HepG2 (cell line): ENCODE results near the gene DPP6. TPM values are rescaled to one million over a fixed set of nuclear protein-coding genes. Genes with fewer than 3 reads are reported as not detected.

Experiments
- ATAC-seq: fragments of 200-7000 bp; cut with Tn5 transposase; 3 replicates; pipeline ENCODE4 v1.9.1; 2020; ENCODE audit warnings: mild to moderate bottlenecking, moderate library complexity
- BruUV-seq: library from RNA; stranded (reverse); fragments of 400-500 nt; replicated peaks from 2 replicates; lab custom pipeline; 2021; lab: Mats Ljungman, UMichigan
- CTCF ChIA-PET: fragments of 300-600 bp; formaldehyde crosslinking; extraction: SDS; loops from one replicate; lab custom pipeline; 2021; ENCODE audit warnings: low total read pairs, inconsistent platforms, low intra/inter-chr PET ratio; lab: Yijun Ruan, JAX
- POLR2A ChIA-PET: fragments of 350-600 bp; sonication (Branson Sonifier 250); formaldehyde crosslinking; loops from one replicate; lab custom pipeline; 2020; ENCODE audit warnings: antibody characterized with exemption, inconsistent platforms; lab: Yijun Ruan, JAX
- DNase-seq: peaks from one replicate; pipeline ENCODE4 v3.0.0-alpha.2; 2015; ENCODE audit warnings: low spot score
- FAIRE-seq: peaks from 3 replicates; lab custom pipeline; 2011; peaks lifted over from hg19 to GRCh38; lab: Jason Lieb, UNC
- H2AFZ ChIP-seq: one replicate; pipeline ENCODE4 v1.6.1; 2011; ENCODE audit warnings: low read length, inconsistent platforms
- H3K27ac ChIP-seq: fragments of 300-600 bp; 3 replicates; pipeline ENCODE4 v1.8.0; 2011; ENCODE audit warnings: mixed run types, mild to moderate bottlenecking, mixed read lengths, low read length, inconsistent platforms; ENCODE audit not compliant: insufficient read depth; ENCODE audit errors: extremely low read length
- H3K27me3 ChIP-seq, 2 experiments: fragments of 200-600 bp in 1 of 2; 2 replicates in 1 of 2; 3 replicates in 1 of 2; pipeline versions ENCODE4 v1.6.0 to v1.8.0; 2011; ENCODE audit warnings: low read length in 2 of 2, mild to moderate bottlenecking in 2 of 2, moderate library complexity in 2 of 2, inconsistent platforms in 1 of 2; ENCODE audit not compliant: insufficient read depth in 2 of 2, control insufficient read depth in 1 of 2
- H3K36me3 ChIP-seq, 2 experiments: fragments of 200-600 bp in 1 of 2; replicated peaks in 1 of 2; 2 replicates in 1 of 2; 3 replicates in 1 of 2; pipeline versions ENCODE4 v1.5.1 to v1.8.0; 2011; ENCODE audit warnings: low read length in 2 of 2, inconsistent platforms in 1 of 2; ENCODE audit not compliant: insufficient read depth in 2 of 2, control insufficient read depth in 1 of 2
- H3K4me1 ChIP-seq: 2 replicates; pipeline ENCODE4 v1.5.1; 2012; ENCODE audit warnings: low read length, inconsistent platforms; ENCODE audit not compliant: insufficient read depth
- H3K4me2 ChIP-seq: 2 replicates; pipeline ENCODE4 v1.6.0; 2011; ENCODE audit warnings: low read depth, low read length, inconsistent platforms
- H3K4me3 ChIP-seq, 3 experiments: fragments of 200-600 bp in 1 of 3; sonication (generic), shearing (Covaris generic) in 1 of 3; replicated peaks in 1 of 3; 2 replicates each; pipeline ENCODE4 v1.5.1; 2011 to 2016; ENCODE audit warnings: low read length in 3 of 3, inconsistent platforms in 2 of 3, low read depth in 2 of 3, mild to moderate bottlenecking in 2 of 3, control low read depth in 1 of 3, mixed read lengths in 1 of 3; ENCODE audit not compliant: insufficient read depth in 1 of 3
- H3K79me2 ChIP-seq: one replicate; pipeline ENCODE4 v1.6.1; 2011; ENCODE audit warnings: low read length, inconsistent platforms; ENCODE audit not compliant: insufficient read depth
- H3K9ac ChIP-seq: 2 replicates; pipeline ENCODE4 v1.6.0; 2011; ENCODE audit warnings: mild to moderate bottlenecking, low read depth, low read length, inconsistent platforms; ENCODE audit not compliant: insufficient read depth
- H3K9me3 ChIP-seq: 2 replicates; pipeline ENCODE4 v1.5.1; 2012; ENCODE audit warnings: mild to moderate bottlenecking, low read length
- H4K20me1 ChIP-seq: 2 replicates; pipeline ENCODE4 v1.6.0; 2011; ENCODE audit warnings: inconsistent platforms, mild to moderate bottlenecking, low read length, moderate library complexity; ENCODE audit not compliant: insufficient read depth
- EED ChIP-seq: sonication (generic); formaldehyde crosslinking; IDR thresholded peaks from 2 replicates; pipeline ENCODE4 v1.5.0; 2020; ENCODE audit warnings: mild to moderate bottlenecking, missing genetic modification reagents
- MEF2D ChIP-seq: sonication (generic); formaldehyde crosslinking; IDR thresholded peaks from 2 replicates; pipeline ENCODE4 v1.5.1; 2020; ENCODE audit warnings: mild to moderate bottlenecking, missing genetic modification reagents
- NKX3-1 ChIP-seq: sonication (generic); formaldehyde crosslinking; IDR thresholded peaks from 2 replicates; pipeline ENCODE4 v1.5.0; 2020; ENCODE audit warnings: missing genetic modification reagents
- ZNF17 ChIP-seq: sonication (generic); formaldehyde crosslinking; IDR thresholded peaks from 2 replicates; pipeline ENCODE4 v1.5.0; 2020; ENCODE audit warnings: mild to moderate bottlenecking, missing genetic modification reagents
- ZNF782 ChIP-seq: sonication (generic); formaldehyde crosslinking; IDR thresholded peaks from 2 replicates; pipeline ENCODE4 v1.4.0; 2020; ENCODE audit warnings: missing genetic modification reagents, mild to moderate bottlenecking, borderline replicate concordance
- WGBS: methylation state at CpG from one replicate; pipeline ENCODE4 v1.1.6; 2017; ENCODE audit warnings: low lambda C conversion rate; 5-methylcytosine and 5-hydroxymethylcytosine counted together
- in situ Hi-C: cut with HindIII; loops from 2 replicates; pipeline ENCODE4 v1.10.0; 2017; ENCODE audit warnings: low pct_unique_long_range_greater_than_20kb; ENCODE audit not compliant: extremely low pct_ligation_motif_present
- intact Hi-C: fragments of 100-400 bp; cut with micrococcal nuclease; formaldehyde crosslinking; loops from one replicate; pipeline ENCODE4 v1.10.0; 2022; ENCODE audit not compliant: unreplicated experiment
- polyA plus RNA-seq, 8 experiments: library from polyadenylated mRNA; depleted of rRNA in 3 of 8; stranded (reverse) in 7 of 8; unstranded in 1 of 8; fragments of >200 nt; fragmentation: Illumina TruSeq in 4 of 8; extraction: Trizol in 4 of 8; gene quantifications; 2 replicates each; pipeline versions ENCODE4 v1.2.1 to v1.2.3, GENCODE V29; 2011 to 2016; ENCODE audit warnings: low read depth in 4 of 8, missing spikeins in 1 of 8, mixed read lengths in 1 of 8; ENCODE audit not compliant: insufficient read depth in 1 of 8
- total RNA-seq, 5 experiments: library from RNA; depleted of rRNA; stranded (reverse); fragments of >200 nt; fragmentation: Illumina TruSeq; extraction: Trizol; gene quantifications; 2 replicates each; pipeline ENCODE4 v1.2.3, GENCODE V29; 2016; ENCODE audit warnings: low read depth in 1 of 5
- TF ChIP-seq, protein P1 (sequence below): sonication (generic); formaldehyde crosslinking; IDR thresholded peaks from 2 replicates; pipeline ENCODE4 v1.5.1; 2020; ENCODE audit warnings: mild to moderate bottlenecking, missing genetic modification reagents, moderate library complexity

DPP6 gene
- total and polyA plus RNA-seq, 2 of the 13 experiments (the other 11 are each of a cell fraction or from before 2014, with no cell fraction given): not detected

DNA sequence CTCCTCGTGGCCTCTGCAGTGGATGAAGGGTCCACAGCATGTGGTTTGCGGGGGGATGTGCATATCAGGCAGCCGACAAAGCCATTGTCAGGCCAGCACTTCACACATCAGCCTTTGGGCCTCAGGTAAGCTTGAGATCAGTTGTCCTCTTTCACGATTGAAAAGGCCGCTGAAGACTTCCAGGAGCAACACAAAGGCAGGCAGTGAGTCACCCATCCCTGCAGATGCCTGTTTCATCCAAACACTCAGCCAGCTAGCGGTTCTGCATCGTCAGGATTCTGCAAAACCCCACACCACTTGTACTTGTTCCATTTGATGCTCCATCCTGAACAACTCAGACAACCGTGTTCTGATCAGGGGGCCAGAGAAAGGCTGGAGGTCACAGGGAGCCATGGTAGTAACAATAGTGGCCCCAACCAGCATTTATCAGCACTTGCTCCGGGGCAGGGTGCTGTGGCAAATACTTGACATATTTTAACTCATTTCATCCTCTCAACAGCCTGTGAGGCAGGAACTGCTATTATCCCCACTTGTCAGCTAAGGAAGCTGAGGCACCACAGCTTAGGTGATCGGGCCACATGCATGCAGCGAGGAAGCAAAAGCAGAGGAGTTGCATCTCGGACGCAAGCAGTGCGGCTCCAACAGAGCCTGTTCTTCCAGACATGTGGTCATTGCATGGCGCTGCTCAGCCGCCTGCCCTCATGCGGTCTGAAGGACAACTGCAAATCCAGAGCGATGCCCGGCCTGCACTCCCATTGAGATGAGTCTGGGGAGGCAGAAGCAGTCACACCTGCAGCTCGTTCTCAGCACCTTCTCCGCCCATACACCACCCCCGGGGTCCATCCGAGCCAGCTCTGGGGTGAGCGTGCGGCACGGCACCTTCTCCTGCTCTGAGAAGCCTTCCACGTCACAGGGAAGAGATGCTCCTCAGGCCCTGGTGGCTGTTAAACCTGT lies 805.8 kb downstream of the DPP6 start (continued):
- TF ChIP-seq, protein P1, sequence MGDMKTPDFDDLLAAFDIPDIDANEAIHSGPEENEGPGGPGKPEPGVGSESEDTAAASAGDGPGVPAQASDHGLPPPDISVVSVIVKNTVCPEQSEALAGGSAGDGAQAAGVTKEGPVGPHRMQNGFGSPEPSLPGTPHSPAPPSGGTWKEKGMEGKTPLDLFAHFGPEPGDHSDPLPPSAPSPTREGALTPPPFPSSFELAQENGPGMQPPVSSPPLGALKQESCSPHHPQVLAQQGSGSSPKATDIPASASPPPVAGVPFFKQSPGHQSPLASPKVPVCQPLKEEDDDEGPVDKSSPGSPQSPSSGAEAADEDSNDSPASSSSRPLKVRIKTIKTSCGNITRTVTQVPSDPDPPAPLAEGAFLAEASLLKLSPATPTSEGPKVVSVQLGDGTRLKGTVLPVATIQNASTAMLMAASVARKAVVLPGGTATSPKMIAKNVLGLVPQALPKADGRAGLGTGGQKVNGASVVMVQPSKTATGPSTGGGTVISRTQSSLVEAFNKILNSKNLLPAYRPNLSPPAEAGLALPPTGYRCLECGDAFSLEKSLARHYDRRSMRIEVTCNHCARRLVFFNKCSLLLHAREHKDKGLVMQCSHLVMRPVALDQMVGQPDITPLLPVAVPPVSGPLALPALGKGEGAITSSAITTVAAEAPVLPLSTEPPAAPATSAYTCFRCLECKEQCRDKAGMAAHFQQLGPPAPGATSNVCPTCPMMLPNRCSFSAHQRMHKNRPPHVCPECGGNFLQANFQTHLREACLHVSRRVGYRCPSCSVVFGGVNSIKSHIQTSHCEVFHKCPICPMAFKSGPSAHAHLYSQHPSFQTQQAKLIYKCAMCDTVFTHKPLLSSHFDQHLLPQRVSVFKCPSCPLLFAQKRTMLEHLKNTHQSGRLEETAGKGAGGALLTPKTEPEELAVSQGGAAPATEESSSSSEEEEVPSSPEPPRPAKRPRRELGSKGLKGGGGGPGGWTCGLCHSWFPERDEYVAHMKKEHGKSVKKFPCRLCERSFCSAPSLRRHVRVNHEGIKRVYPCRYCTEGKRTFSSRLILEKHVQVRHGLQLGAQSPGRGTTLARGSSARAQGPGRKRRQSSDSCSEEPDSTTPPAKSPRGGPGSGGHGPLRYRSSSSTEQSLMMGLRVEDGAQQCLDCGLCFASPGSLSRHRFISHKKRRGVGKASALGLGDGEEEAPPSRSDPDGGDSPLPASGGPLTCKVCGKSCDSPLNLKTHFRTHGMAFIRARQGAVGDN (CRISPR knock-in tag): no peak
- no peak for TF ChIP-seq ZNF782 (CRISPR knock-in tag)
- TF ChIP-seq, all 625 proteins: peak for 0

DNA sequence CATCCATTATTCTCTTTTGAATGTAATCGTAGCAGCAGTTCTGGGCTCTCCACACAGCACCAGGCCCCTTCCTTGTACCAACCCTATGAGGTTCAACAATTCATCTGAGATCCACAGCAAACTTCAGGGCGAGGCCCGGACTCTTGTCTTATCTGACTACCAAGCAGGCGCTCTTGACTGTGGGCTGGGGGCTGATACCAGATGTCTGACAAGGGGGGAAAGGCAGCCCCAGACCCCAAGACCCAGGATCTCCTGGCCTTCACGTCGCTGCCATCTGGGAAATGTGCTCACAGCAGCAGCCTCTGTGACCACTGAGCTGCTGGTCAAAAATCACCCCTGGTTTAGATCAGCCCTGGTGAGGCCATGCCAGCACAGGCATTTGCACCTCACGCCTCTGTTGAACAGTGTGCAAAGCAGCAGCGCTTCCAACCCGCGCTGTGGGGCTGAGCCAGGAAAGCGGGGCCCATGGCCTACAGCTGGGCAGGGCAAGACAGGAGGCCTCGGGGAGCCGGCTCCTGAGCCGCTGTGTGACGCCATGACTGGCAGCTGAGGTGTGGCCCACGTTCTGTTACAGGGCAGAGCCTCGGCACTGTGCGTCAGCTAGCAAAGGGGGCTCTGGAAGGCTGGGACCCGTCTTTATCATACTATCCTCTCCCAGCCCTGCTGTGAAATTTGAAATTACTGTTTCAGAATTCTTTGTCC lies 806.8 kb downstream of the DPP6 start:
- Histone ChIP-seq H3K4me1 (no peaks in the 10 kb centered on the region), H3K9me3 (no peaks in the 10 kb centered on the region), H3K36me3 (no peaks in the 10 kb centered on the region), H3K79me2 (no peaks in the 10 kb centered on the region), H3K27ac (no peak overlapping the region), H3K4me3 (no peak overlapping the region), H4K20me1 (no peaks in the 10 kb centered on the region; the same call in 1 of the 2 replicates), H3K4me2 (no peak overlapping the region), H3K9ac (no peak overlapping the region), H3K27me3 (peaks cover 4 to 47% of the 10 kb centered on the region in 2 experiments; a peak in 3 of 5 replicates), H2AFZ (no peak overlapping the region)
- intact Hi-C loops (no loop called here), in situ Hi-C loops (no loop called here)
- DNase-seq (no peak), FAIRE-seq (no peak), ATAC-seq (no peak)
- BruUV-seq: no TSS peak
- WGBS: 56% methylated on average over 3 of the region's 19 CpGs
- TF ChIP-seq NKX3-1 (CRISPR knock-in tag) (no peak), EED (CRISPR knock-in tag) (no peak), ZNF17 (CRISPR knock-in tag) (no peak), MEF2D (CRISPR knock-in tag) (no peak)
- CTCF ChIA-PET: no interaction called here
- POLR2A ChIA-PET: no interaction called here
